GM03348 (cell line): ENCODE measurements around the gene DCAF11.
A peak's percentile ranks its signal among the peaks of the same experiment; 100 is the strongest.

Source experiments
- DNase-seq: peaks from one replicate; pipeline ENCODE4 v3.0.0; 2012; ENCODE audit warnings: low spot score

The DCAF11 gene

GRCh38 chr14:24139272-24139934, 24.8 kb downstream of the DCAF11 start:
- DNase-seq: no peak

DNA sequence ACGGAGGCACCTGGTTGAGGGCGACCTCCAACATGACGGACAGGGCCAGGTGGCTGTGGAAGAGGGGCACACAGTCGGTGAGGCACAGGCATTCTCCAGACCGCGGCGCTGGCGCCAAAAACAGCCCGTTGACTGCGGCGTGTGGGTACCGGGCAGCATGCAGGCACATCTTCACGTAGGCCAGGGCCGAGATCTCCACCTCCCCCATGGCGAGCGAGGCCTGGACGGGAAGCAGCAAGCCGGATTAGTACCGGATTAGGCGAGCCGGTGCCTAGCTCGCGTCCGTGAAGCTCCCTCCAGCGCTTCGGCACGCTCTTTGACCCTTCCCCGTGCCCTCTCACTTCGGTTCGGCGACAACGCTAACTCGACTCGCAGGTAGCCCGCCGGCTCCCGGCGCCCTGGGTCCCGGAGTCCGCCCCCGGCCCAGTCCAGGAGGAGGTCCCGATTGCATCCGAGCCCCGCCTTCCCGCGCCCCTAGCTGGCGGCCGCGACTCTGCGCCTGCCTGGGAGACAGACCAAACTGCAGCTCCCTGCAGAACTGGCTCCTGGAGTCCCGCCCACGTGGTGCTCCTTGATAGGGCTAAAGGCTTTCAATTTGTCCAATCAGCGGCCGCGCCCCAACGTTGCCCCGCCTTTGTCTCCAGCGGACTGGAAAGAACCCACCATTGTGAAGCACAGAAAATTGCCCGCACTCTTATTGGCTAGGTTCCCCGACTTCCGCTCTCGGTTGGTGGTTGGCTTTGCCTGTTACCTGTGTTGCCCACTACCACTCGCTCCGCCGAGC, 26.7 kb downstream of the DCAF11 start, which contains the start of gene EMC9:
Gene EMC9, minus strand, starts transcription at position 495 of the 784 bp plus-strand sequence. Its CDS starts 287 bp downstream, at position 208.
- peak; percentile 97 for DNase-seq

DNA sequence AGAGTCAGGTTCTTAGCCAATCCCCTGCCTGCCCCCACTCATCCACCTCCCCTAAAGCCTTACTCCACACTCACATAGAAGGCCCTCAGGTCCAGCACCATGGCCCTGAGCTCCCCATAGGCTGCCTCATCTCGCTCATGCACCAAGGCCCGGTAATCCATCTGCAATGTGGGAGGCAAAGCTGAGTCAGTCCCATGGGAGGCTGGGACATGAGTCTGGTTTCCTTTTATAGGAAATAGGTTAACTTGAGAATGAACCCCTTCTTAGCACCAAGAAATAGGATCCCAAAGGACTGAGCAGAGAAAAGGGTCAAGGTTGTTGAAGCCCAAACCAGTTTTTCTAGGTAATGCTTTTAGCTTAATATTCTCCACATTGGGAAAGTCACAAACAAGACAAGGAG, 28.9 kb downstream of the DCAF11 start:
- DNase-seq: no peak

- no peak for DNase-seq
These were observed 29.9 kb downstream of the DCAF11 start for GRCh38 chr14:24144451-24144850.

- DNase-seq: no peak
These were observed 30.6 kb downstream of the DCAF11 start for GRCh38 chr14:24145219-24145618.

- peak; percentile 52 for DNase-seq
These were observed 31.3 kb downstream of the DCAF11 start for GRCh38 chr14:24145690-24146452.

DNA sequence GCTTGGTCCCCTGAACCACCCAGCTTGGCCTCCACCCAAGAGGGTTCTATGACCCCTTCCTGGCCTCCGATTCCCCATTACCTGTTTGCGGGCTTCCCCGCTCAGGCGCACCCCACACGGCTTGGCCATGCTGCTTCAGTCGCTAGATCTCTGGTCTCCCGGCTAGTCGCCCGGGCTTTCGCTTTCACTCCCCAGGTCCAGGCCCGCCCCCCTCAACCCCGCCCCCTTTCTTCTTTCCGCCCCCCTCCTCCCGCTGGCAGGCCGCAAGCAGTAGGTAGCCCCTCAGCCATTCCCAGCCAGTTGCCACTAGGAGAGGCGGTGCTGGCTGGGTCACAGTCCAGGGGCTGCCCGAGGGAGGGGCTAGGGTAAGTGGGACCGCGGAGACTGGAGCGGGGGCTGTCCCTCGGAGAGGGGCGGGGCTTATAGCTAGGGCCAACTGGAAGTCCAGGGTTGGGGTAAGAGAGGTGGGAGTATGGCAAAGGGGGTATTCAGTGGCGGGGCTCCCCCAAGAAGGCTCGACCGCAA, 31.9 kb downstream of the DCAF11 start, which contains the start of gene PSME2:
Gene PSME2, minus strand, starts transcription at position 158 of the 525 bp plus-strand sequence. Its CDS starts 29 bp downstream, at position 129.
- peak; percentile 95 for DNase-seq

DNA sequence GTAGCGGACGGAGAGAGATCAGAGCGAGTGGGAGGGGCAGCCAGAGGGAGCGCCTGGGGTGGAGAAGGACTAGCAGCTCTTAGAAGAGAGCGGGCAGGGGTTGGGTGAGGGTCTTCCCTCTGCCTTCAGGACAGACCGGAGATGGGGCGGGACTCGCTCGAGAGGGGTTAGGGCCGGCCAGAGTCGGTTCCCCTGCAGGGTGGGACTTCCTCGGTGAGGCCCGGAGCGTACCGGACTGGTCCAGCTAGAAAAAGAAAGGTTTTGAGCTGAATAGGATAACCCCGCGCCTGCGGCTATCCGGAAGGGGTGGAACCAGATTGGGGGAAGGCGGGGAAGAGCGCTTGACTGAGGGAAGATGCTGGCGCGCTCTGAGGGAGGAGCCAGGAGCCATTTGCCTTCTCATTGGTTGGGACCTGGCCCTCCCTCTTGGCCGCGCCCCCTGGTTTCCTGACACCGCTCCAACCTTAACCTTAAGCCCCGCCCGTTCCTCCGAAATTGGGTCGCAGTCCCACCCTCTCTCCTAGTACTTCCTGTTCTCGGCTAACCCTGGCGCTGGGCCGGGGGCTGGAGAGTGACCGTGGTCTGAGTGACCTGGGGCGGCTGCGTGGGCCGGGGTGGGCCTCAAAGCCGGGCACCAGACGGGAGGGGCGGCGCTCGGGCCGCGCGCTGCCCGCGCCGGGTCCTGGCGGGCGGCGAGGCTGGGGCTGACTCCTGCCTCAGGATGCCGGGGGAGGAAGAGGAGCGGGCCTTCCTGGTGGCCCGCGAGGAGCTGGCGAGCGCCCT, 32.6 kb downstream of the DCAF11 start, which contains the start of gene RNF31:
Gene RNF31, plus strand, starts transcription at position 521 of the 783 bp plus-strand sequence. Its CDS starts 201 bp downstream, at position 722.
- DNase-seq: peak; percentile 98

GRCh38 chr14:24147761-24148428, 33.3 kb downstream of the DCAF11 start:
- DNase-seq: no peak

DNA sequence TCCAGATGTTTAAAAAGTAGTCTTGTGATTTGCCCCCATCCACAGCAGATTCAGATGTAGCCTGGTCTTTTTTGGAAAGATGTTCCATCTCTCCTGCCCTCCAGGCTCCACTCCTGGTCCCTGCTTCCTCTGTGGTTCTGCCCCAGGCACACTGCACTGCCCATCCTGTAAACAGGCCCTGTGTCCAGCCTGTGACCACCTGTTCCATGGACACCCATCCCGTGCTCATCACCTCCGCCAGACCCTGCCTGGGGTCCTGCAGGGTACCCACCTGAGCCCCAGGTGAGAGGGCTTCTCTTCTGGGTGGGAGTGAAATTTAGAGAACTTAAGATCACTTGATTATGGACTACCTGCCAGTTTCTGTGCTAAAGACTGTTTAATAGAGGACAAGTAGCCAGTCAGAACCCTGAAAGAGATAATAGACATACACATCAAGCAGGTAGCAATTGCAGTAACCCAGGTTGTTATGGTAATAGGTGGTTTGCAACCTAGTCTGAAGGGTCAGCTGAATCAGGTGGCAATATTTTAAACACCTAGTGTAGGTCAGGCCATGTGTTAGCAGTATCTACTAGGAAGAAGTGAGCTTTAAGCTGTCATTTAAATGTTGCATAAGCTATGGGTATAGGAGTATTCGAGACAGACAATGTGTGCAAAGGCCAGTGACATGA, 34.9 kb downstream of the DCAF11 start:
- no peak for DNase-seq

GRCh38 chr14:24150061-24150460, 35.5 kb downstream of the DCAF11 start:
- DNase-seq: no peak

DNA sequence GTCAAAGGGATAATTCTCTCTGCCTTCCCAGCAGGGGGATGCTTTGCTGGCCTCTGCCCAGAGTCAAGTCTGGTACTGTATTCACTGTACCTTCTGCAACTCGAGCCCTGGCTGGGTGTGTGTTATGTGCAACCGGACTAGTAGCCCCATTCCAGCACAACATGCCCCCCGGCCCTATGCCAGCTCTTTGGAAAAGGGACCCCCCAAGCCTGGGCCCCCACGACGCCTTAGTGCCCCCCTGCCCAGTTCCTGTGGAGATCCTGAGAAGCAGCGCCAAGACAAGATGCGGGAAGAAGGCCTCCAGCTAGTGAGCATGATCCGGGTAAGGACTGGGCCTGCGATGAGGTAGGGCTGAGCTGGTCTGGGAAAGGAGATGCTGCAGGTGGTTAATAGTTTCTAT, 36.0 kb downstream of the DCAF11 start:
- DNase-seq: no peak

GRCh38 chr14:24150993-24151392, 36.4 kb downstream of the DCAF11 start:
- DNase-seq: no peak

- no peak for DNase-seq
These were observed 37.0 kb downstream of the DCAF11 start for GRCh38 chr14:24151404-24152080.

- no peak for DNase-seq
These were observed 40.5 kb downstream of the DCAF11 start for GRCh38 chr14:24155100-24155499.

DNA sequence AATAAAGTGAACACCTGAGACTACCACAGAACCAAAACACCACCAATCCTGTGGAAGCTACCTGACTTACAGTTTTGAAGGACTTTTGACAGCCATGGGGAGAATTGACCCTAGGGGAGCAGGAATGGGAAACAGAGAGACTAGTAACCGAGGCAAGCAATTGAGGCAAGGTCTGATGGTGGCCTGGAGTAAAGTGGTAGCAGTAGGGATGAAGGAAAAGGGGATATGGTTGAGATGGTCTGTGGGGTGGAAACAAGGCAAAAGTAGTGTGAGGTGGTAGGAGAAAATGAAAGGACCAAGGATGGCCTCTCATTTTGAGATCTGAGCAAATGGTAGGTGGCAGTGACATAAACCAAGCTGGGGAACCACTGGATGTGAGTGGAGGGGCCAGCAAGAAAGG, 42.3 kb downstream of the DCAF11 start:
- DNase-seq: no peak

GRCh38 chr14:24157331-24157730, 42.8 kb downstream of the DCAF11 start:
- DNase-seq: no peak

GRCh38 chr14:24159777-24160498, 45.4 kb downstream of the DCAF11 start:
- DNase-seq: no peak

DNA sequence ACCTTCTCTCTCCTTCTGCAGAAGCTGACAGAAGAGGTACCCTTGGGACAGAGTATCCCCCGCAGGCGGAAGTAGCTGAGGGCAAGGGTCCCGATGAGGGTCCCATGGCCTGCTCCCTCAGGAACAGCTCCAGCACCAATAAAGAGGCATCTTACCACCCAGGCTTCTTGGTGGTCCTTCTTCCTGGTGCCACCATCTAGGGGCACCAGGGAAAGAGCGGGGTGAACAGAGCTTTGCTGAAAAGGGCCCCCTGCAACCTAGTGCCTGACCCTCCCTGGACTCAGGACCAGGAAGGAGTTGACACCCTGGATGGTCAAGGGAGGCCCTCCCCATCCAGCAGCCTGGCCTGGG, 45.9 kb downstream of the DCAF11 start:
- no peak for DNase-seq
